GM15510 (cell line): ENCODE measurements around the gene CXCL1.

ENCODE experiments used
- POLR2A ChIP-seq: IDR thresholded peaks from 3 replicates; pipeline ENCODE4 v1.6.1; 2011; ENCODE audit warnings: borderline replicate concordance; ENCODE audit not compliant: insufficient read length; ENCODE audit errors: extremely low read depth

Gene CXCL1

DNA sequence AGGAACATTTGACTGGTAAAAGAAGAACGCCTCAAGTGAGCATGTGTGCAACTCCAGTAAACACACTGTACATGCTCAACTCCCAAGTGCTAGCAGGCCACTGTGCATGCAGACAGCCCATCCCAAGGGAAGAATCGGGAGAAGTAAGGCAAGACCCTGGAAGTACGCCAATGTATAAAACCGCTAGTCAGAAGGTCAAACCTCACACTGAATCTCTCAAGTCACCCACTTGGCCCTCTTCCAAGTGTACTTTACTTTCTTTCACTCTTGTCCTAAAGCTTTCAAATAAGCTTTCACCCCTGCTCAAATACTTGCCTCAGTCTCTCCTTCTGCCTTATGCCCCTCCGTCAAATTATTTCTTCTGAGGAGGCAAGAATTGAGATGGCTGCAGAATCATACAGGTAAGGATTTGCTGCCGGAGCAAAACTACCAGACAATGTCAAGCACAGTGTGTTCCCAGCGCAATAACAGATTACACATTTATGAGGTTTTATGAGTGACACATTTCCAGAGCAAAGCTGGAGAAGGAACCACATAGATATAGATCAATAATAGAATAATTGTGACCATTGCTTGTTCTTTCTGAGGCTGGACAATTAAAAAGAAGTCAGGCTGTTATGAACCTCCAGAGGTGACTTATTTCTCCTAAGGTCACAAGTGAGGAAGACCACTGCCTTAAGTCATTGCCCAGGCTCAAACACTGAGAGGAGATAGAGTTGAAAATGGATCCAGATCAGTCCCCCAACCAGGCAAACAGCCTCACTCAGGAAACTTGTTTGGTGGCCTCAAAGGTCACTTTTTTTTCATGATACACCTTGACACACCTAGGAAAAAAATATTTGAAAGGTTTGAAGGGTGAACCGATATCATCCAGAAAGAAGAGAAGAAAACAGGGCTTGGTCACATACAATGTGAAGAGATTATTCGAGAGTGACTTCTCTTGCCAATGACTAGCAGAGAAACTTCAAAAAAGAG is 26.3 kb downstream of the CXCL1 start:
- TF ChIP-seq POLR2A, result no peak

- no peak for TF ChIP-seq POLR2A
Observed at GRCh38 chr4:73896416-73896815, 27.2 kb downstream of the CXCL1 start.

DNA sequence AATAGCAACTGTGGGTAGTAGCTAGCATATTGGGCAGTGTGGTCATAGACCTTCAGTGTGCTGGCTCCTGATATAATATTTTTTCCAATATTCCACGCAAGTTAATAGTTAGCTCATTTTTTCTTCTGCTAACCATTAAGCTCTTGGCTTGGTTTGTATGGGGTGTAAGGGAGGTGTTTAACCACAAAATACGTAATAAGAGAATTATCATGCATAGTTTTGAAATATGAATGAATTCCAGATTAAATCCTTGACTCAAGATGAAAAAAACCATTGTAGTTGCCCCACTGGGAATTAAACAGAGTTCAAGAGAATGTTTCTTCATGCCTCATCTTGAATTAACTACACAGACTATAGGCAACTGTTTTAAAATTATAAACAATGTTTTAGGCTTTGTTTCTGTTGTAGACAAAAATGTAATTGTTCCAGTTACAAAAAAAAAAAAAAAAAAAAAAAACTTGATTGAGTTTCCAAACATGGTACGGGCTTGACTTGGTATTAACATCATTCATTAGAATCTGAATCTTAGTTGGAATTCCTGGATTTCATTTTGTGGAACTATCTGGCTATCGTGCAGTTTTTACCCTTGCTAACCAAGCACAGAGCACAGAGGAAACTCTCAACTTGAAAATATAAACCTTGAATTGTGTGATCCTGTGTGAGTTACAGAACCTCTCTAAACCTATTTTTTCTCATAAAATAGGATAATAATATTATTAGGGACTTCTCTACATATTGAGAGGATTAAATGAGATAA is 28.4 kb downstream of the CXCL1 start:
- no peak for TF ChIP-seq POLR2A

GRCh38 chr4:73901031-73901430 is 31.8 kb downstream of the CXCL1 start:
- TF ChIP-seq POLR2A, result no peak

DNA sequence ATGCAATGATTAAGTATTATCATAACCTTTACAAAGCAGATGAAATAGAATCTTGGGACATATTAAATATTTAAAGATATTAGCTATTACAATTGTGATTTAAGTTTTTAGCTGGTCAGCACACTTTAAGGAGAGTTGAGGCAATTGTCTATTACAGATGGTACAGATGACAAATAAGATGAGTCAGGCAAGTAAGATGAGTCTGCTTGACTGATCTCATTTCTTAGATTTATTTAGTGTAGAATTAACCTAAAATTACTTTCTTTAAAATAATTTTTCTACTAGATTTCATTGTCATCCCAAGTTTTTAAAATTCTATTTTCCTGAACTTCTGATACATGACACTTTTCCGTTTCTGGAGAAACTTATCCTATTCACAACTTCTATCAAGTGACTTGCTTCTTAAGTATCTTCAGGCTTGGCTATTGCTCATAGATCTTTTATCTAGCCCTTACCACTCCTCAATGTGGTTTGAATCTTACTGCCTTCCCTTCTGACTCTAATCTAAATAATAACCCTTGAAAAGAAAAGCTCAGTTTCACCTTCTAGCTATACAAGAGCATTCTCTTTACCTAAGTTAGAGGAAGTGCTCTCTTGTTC is 32.9 kb downstream of the CXCL1 start:
- no peak for TF ChIP-seq POLR2A

DNA sequence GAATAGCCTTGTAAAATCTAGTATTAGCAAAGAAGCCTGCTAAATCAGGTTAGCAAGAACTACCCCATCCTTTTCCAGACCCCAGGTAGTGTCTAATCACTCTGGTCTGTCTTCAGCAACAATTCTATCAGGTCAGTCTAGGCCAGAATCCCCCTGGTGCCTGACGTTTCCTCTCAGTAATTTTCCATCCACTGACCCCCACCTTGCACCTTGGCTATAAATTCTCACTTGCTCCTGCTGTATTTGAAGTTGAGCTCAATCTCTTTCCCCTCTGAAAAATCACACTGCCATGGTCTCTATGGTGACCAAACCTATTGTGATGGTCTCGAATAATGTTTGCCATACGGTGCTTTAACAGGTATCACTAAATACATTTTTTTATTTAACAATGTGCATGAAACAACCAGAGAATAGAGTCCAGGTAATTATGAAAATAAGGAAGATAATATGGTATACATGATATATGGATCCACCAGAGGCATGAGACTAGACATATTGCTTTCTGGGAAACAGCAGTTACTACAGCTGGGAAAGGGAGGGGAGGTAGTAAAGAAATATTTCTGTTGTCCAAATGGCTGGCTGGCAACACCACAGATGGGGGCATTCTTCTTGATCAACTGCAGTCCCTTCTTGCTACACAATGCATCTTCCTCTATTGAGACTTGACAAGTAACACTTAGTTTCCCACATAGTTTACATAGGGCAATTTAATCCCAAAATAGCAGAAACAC is 33.8 kb downstream of the CXCL1 start:
- no peak for TF ChIP-seq POLR2A

DNA sequence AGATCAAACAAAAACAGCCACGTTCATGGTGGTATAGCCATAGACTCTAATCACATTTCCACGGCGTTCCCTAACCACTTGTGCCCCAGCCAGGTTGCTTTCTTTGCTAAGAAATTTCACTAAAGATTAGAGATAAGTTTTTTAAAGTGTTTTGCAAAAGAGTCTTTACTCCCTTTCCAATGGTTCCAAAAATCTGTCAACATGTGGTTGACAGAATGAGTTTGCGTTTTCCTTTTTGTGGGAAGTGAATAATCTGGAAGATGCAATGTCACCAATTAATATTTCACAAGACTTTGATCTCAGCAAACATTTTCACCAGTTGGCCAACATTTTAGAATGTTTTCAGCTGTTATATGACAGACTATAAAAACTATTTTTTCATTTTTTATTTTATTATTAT is 35.3 kb downstream of the CXCL1 start:
- TF ChIP-seq POLR2A, result no peak

- TF ChIP-seq POLR2A, result no peak
Observed at GRCh38 chr4:73908965-73909364, 39.8 kb downstream of the CXCL1 start.

- no peak for TF ChIP-seq POLR2A
Observed at GRCh38 chr4:73911746-73912145, 42.6 kb downstream of the CXCL1 start.

DNA sequence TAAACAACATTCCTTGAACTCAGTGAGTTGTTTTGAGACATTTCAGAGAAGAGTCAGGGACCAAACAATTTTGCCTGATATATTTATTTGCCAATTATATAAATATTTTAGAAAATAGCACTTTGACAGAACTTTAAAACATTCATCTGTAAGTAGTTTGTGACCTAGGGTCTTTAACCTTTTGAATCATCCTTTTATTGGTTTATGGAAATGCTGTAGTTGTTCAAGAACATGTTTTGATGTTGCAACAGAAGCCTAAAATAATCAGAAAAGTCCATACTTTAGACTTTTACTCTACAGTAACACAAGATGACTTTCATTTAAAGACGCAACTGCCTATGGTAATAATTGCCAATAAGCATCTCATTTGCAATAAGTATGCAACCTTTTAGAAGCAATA is 43.0 kb downstream of the CXCL1 start:
- TF ChIP-seq POLR2A, result no peak

GRCh38 chr4:73914071-73914470 is 44.9 kb downstream of the CXCL1 start:
- TF ChIP-seq POLR2A, result no peak

GRCh38 chr4:73916172-73916925 is 47.2 kb downstream of the CXCL1 start:
- TF ChIP-seq POLR2A, result no peak

GRCh38 chr4:73917081-73917501 is 47.9 kb downstream of the CXCL1 start:
- no peak for TF ChIP-seq POLR2A

GRCh38 chr4:73918058-73918457 is 48.9 kb downstream of the CXCL1 start:
- TF ChIP-seq POLR2A, result no peak
